ENCODE measurements around the gene SOAT1.
A peak's percentile ranks its signal among the peaks of the same experiment; 100 is the strongest.
"Not testable (repeated sequence)": the region's sequence is repeated elsewhere in the genome, so short reads cannot be mapped to it uniquely, and the experiment has no call there.

Gene SOAT1

GRCh38 chr1:179361631-179362030, 68.0 kb downstream of the SOAT1 start:
- not testable (repeated sequence) for DNase-seq

- DNase-seq, result peak; percentile 74 to 92 (median 84)
Measured at GRCh38 chr1:179365342-179366092, 71.9 kb downstream of the SOAT1 start, which contains the start of gene AXDND1. Gene AXDND1 (plus strand): TSS chr1:179365971. CDS start chr1:179366510, 539 bp downstream.

GRCh38 chr1:179366093-179366800, 72.7 kb downstream of the SOAT1 start:
- no peak for DNase-seq

- peak in 3 of 5 donors; percentile 14 to 63 (median 31) for DNase-seq
Measured at GRCh38 chr1:179369751-179370341, 76.2 kb downstream of the SOAT1 start.

GRCh38 chr1:179372160-179372559, 78.6 kb downstream of the SOAT1 start:
- no peak for DNase-seq

GRCh38 chr1:179376223-179376622, 82.6 kb downstream of the SOAT1 start:
- DNase-seq, result no peak

- no peak for DNase-seq
Measured at GRCh38 chr1:179380299-179380698, 86.7 kb downstream of the SOAT1 start.

- no peak for DNase-seq
Measured at GRCh38 chr1:179384027-179384426, 90.4 kb downstream of the SOAT1 start.

GRCh38 chr1:179385510-179385909, 91.9 kb downstream of the SOAT1 start:
- DNase-seq, result no peak

- no peak for DNase-seq
Measured at GRCh38 chr1:179393721-179394120, 100.1 kb downstream of the SOAT1 start.

GRCh38 chr1:179399399-179399798, 105.8 kb downstream of the SOAT1 start:
- not testable (repeated sequence) for DNase-seq
